ENCODE data around the gene KLHL21.
"Not testable (repeated sequence)": the region's sequence is repeated elsewhere in the genome, so short reads cannot be mapped to it uniquely, and the experiment has no call there.

Gene KLHL21

DNA sequence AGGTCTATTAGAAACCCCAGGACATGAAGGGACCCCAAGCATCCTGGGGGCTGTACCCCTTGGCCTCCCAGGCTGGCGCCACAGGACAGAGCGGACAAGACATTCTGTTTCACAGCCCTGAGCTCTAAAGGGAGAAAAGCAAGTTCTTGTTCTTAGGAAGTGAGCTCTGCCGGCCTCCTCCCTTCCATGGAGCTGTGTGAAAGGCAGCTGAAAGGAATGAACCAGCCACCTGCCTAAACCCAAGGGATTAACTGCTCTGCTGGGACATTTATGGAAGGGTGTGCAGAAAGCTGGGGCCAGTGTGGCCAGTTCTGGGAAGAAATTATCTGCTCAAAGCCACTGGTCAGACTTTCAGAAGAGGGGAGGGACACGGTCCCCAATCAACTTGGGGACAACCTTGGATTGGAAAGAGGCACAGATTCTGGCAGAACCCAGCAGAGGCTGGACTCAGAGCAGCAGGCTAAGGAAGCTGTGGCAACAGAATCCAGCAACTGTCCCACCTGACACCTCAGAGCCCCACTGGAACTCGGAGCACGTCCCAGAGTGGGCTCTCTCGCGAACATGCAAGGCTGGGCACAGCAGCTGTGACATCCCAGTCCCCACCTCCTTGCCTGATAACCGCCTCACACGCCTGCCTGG, 2.1 kb downstream of the KLHL21 start:
- no peak for DNase-seq (ENCODE audit: low spot score)

DNA sequence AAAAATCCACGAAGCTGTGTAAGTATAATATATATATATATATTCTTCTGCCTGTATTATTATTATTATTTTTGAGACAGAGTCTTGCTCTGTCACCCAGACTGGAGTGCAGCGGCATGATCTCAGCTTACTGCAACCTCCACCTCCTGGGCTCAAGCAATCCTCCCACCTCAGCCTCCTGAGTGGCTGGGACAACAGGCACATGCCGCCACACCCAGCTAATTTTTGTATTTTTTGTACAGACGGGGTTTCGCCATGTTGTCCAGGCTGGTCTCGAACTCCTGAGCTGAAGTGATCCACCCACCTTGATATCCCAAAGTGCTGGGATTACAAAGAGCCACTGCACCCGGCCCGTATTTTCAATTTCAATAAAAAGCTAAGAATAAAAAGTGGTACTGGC, 2.7 kb downstream of the KLHL21 start:
- not testable (repeated sequence) for DNase-seq (ENCODE audit: low spot score)

DNA sequence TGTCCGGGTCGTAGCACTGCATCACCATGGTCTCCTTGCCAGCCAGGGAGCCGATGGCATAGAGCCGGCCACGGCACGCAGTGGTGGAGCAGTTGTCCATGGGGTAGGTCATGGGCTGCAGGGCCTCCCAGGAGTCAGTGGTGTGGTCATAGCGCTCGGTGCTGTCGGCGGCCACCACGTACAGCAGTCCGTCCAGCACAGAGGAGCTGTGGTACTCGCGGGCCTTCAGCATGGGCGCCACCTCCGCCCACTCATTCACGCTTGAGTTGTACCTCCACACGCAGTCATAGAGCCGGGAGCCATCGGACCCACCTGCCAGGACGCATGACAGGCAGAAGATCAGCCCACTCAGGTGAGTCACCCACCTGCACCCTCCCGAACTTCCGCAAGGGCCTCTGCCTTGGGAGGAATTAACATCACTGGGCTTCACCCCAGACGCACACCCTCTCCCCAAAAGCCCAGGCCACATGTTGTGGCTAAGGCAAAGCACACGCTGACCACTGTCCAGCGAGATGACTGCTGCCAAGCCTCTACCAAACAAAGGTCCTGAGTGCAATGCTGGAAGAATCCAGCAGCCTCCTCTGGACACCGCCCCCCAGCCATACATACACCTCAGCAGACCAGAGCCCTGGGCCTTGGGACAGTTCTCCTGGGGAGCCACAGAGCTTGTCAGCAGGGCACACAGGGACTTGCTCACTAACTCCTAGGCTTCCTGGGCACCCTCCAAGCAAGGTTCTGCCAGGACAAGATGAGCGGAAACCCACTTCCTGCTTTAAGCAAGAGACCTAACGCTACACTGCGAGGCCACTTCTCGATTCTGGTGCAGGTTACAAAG, 3.3 kb downstream of the KLHL21 start:
- peak; percentile 69 for DNase-seq (ENCODE audit: low spot score)

DNA sequence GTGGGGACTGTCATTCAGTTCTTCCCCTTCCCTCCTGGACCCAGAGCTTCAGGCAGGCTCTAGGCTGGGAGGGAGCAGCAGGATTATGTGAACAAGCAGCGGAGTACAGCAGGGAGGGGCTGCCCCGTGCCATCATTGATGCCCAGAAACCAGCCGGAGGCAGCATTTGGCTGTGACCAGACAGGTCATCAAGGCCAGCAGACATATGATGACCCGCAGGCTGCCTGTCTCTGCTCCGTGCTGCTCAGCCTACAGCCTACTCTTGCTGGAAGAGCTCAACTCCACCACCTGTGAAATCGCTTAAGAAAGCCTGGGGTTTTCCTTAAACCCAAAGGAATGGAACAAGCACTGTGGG, 4.9 kb downstream of the KLHL21 start:
- DNase-seq (ENCODE audit: low spot score): no peak

DNA sequence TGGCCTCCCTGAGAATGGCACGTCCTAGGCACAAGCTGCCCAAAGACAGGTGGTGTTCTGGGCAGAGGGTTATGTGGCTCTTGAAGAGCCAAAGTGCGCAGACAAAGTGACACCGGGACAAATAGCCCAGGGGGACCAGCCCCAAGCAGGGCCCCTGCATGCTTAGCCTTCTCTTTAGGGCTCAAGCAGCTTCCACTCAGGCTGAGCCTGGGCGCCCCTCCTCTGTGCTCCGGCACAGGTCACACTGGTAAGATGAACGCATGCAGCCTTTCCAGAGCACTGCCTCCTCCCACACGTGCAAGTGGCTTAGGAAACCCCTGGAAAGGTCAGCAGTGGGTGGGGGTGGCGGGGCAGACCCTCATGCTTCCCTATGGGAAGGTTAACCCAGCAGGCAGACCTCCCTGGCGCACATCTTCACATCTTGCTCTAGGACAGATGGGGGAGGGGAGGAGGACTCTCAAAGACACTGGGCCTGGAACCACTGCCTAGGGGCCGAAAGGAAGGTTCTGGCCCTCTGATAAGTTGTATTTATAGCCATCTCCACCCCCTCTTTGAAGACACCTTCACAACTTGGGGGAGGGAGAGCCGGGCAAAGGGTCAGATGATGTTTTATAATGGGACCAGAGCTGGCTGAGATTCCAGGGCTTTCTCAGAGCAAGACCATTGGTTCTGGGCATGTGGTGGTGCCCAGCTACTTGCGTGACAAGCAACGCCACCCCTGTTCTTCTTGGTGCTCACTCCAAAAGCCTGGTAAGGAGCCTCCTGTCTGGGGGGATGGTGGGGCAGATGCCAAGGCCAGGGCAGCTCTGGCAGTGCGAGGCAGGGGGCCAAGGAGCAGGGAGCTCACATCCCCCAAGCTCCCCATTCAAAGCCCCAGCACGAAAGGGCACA, 5.5 kb downstream of the KLHL21 start:
- DNase-seq (ENCODE audit: low spot score): no peak

DNA sequence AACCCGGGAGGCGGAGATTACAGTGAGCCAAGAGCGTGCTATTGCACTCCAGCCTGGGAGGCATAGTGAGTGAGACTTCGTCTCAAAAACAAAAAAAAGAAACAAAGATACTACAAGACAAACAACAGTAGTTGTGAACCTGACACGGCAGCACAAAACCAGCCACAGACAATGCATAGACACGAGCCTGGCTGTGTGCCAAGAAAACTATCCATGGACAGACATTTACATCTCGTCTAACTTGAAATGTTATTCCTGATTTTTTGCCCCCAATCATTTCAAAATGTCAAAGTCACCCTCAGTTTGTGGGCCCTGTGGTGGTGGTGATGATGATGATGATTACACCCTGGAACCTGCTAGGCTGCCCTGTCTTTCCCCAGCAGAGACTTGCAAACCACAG, 6.3 kb downstream of the KLHL21 start:
- no peak for DNase-seq (ENCODE audit: low spot score)

DNA sequence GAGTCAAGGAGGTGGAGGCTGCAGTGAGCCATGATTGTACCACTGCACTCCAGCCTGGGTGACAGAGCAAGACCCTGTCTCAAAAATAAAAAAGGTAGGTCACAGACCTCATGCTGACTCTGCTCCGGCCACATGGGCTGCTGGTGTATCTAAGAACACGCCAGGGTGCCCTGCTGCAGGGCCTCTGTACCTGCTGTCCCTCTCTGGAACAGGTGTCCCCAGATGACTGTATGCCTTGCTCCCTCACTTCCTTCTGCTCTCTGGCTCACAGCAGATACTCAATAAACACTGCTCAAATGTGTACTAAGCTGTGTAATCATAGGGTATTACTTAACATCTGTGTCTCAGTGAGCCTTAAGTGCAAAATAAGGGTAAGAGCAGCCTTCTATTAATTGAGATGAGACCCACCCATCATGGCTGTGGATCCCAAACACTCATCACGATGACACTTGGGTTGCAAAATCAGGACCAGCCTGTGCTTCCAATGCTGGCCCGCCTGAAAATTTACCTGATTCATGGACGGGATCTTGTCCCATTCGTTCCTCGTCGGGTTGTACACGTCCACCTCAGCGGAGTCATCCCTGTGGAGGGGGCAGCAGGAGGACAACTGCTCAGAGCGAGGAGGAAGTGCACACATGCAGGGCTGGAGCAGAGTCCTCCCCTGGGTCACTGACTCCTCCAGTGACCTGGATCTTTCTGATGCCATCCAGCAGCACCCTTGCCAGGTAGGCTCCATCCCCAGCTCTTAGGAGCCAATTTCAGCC, 7.5 kb downstream of the KLHL21 start:
- DNase-seq (ENCODE audit: low spot score): no peak

DNA sequence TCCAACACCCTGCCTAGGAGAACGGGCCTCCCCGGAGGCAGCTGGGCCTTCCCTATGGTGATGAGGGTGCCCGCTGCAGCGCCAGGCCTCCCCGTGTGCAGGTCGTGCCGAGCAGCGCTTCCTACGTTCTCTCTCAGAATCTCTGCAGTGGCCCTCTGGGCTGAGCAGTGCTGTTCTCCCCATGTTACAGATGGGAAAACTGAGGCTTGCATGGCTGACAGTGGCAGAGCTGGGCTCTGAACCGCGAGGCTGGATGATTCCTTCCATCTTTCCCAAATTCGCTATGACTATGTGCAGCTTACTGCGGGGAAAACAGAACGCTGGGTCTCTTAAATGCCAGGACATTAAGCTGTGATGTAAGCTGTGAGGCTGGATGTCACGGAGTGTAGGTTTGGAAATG, 8.9 kb downstream of the KLHL21 start:
- no peak for DNase-seq (ENCODE audit: low spot score)

DNA sequence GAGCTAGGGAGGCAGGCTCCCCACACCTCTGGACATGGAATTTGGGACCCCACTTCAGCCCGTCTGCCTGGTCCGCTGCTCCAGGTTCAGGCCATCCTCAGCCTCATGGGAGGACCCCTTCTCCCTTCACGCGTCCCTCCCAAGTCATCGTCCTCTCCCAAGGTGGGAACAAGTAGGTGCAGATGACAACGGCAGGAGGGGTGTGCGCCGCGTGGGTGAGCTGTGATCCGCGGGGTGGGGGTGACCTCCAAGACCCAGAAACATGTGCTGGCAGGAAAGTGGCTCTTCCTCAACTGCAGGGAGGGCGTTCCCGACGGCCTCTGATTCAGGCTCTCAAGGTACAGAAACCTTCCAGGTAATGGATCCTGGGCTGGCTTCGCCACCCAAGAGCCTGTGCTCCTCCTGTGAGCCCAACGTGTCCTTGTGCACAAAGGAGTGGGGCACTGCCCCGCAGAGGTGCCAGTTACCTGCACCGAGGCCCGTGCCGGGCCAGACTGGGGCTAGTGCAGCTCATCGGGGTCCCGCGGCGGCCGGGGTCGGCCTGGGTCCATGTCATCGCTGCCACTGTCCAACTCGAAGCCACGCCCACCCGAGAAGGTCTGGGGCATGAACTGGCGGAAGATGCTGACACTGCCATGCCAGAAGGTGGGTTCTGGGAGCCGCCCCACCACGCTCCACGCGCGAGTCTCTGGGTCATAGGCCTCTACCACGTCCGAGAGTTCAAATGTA, 9.6 kb downstream of the KLHL21 start:
- no peak for DNase-seq (ENCODE audit: low spot score)

DNA sequence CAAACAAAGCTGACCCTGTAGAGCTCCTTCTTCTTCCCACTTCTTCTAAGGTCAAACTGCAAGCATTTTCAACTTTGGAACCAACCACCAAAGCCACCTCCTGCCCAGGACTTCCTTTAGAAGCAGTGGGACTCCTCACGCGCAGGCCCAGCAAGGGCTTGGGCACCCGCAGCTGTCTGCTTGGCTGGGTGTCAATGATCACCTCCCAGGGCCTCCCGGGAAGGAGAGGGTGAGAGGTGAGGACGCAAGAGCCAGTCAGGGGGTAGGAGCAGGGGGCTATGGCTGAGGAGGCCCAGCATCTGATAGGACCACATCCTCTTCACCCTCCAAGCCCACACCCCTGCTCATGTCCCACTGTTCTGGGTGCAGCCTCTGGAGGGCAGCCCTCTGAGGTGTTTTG, 10.2 kb downstream of the KLHL21 start:
- no peak for DNase-seq (ENCODE audit: low spot score)

DNA sequence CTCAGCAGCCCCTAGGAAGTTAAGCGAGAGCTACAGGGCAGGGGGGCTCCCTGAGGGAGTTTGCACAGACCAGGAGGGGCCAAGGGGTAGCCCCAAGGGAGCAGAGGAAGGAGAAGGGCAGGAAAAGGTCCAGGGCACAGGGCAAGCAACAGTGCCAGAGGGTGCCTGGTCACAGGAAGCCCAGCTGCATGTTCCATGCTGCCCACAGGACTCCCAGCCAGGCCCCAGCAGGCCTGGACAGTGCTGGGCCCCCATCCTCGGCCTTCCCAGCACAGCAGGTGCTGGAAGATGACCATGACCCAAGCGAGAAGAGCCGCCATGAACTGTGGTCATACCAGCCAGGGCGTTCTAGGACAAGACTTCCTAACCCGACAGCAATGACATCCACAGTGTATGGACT, 11.0 kb downstream of the KLHL21 start:
- no peak for DNase-seq (ENCODE audit: low spot score)

DNA sequence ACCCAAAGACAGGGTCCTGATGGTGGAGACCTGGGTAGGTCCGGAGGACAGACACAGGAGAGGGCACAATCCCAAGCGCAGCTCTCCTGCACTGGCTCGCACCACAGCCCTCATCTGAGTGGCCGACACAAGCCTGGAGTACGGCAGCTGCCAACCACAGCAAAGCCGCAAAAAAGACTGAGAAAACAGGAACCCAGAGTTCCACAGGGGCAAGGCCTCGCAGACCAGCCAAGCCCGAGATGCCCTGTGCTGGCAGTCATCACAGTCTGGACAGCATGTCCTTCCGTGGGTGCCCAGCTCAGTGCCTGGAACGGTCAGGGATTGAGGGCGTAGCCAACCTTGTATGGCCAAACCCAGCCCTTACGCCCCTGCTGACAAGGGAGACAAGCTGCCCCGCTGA, 11.4 kb downstream of the KLHL21 start:
- DNase-seq (ENCODE audit: low spot score): no peak

DNA sequence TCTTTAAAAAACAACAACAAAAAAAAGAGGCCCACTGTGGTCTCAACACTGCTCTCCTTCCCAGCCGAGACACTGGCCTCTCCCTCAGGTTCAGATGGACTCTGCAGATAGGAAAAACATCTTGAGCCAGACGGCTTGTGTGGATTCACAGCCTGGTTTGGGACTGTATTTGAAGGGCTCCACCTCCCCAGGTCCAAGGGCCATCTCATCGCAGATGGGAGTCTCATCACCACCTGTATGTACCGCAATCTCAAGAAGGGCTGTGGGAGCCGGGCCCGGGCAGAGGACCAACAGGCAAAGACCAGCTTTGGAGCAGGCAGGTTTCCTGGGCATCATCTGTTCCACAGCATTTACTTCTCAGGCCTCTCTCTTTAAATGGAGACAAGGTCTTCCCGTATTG, 12.6 kb downstream of the KLHL21 start:
- no peak for DNase-seq (ENCODE audit: low spot score)

DNA sequence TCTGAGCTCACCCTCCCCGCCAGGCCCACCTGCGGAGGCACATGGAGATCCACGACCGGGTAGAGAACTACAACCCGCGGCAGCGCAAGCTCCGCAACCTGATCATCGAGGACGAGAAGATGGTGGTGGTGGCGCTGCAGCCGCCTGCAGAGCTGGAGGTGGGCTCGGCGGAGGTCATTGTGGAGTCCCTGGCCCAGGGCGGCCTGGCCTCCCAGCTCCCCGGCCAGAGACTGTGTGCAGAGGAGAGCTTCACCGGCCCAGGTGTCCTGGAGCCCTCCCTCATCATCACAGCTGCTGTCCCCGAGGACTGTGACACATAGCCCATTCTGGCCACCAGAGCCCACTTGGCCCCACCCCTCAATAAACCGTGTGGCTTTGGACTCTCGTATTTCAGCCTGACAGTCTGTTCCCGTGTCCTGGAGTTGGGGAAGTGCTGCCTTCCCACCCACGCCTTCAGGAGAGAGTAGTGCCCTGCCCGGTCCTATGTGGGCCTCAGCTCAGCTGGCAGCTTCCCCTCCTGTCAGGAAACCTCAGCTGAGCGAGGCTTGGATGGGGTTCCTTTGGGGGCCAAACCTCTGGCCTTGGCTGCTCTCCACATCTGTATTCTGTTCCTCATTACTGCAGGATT, 13.7 kb downstream of the KLHL21 start:
- DNase-seq (ENCODE audit: low spot score): no peak

DNA sequence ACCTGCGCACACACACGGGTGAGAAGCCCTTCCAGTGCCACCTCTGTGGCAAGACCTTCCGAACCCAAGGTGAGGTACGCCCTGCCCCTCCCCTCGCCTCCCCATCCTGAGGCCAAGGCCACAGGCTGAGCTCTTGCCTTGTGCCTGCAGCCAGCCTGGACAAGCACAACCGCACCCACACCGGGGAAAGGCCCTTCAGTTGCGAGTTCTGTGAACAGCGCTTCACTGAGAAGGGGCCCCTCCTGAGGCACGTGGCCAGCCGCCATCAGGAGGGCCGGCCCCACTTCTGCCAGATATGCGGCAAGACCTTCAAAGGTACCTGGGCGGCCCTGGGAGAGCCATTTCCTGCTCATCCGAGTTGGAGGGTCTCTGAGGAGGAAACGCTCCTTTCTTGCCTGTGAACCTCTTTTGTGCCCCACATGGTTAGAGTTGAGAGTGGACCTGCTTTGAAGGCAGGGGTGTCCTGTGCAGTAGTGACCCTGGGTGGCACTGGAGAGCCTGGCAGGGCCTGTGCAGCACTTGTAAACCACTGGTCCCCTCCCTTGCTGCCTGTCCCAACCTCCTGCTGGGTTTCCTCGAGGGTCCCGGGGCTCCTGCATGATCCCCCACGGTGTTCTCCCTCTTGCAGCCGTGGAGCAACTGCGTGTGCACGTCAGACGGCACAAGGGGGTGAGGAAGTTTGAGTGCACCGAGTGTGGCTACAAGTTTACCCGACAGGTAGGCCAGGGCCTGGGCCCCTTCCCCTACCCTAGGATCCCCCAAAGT, 14.4 kb downstream of the KLHL21 start:
- DNase-seq (ENCODE audit: low spot score): no peak

DNA sequence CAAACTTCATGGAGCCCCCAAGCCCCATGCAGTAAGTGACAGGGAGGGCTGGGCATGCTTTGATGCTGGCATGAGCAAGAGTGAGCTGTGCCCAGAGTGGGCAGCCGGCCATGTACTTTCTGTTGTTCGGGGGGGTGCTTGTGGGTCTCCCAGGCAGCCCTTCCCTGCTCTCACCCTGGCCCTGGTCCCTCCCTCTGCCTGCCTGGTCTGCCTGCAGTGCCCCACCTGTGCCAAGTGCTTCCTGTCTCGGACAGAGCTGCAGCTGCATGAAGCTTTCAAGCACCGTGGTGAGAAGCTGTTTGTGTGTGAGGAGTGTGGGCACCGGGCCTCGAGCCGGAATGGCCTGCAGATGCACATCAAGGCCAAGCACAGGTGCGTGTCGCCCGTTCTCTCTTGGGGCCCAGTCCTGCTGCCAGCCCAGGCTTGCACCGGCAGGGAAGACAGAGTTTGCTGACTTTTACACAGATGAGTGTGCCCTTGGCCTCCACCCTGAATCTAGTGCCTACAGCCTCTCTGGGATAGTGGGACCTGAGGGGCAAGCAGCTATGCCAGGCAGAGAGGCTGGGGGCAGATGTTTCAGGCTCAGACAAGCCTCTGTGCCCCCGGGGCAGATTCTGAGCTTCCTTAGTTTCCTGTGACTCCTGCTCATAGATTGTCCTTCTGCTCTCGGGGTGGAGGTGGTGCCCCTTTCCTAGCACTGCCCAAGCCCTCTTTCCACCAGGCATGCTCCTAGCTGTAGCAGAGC, 15.2 kb downstream of the KLHL21 start:
- no peak for DNase-seq (ENCODE audit: low spot score)

DNA sequence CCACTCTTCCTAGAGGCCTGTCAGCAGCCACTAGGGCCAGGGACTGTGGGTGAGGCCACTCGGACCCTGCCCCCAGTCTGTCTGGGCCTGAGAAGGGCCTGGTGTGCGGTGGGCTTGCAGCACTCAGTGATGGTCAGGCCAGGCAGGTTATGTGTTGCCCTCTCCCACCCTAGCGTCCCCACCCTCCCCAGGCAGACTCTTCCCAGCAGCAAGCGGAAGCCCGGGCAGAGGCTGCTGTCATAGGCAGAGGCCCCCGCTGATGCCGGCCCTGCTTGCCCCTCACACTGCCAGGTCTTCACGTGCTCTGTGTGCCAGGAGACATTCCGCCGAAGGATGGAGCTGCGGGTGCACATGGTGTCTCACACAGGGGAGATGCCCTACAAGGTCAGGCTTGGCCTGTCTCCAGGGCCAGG, 16.3 kb downstream of the KLHL21 start:
- no peak for DNase-seq (ENCODE audit: low spot score)

DNA sequence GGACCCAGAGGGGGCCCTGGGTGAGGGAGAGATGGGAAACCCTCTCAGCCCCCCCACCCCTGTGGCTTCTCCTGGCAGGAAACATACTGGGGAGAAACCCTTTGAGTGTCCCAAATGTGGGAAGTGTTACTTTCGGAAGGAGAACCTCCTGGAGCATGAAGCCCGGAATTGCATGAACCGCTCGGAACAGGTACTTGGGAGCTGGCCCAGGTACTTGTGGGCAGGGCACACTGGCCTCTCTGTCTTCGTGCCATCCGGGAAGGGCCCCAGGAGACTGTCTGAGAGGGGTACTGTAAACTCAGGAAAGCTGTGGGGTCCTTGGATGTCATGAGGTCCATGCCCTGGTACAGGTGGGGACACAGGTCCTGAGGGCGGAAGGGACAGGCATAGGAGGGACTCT, 16.8 kb downstream of the KLHL21 start:
- DNase-seq (ENCODE audit: low spot score): no peak

DNA sequence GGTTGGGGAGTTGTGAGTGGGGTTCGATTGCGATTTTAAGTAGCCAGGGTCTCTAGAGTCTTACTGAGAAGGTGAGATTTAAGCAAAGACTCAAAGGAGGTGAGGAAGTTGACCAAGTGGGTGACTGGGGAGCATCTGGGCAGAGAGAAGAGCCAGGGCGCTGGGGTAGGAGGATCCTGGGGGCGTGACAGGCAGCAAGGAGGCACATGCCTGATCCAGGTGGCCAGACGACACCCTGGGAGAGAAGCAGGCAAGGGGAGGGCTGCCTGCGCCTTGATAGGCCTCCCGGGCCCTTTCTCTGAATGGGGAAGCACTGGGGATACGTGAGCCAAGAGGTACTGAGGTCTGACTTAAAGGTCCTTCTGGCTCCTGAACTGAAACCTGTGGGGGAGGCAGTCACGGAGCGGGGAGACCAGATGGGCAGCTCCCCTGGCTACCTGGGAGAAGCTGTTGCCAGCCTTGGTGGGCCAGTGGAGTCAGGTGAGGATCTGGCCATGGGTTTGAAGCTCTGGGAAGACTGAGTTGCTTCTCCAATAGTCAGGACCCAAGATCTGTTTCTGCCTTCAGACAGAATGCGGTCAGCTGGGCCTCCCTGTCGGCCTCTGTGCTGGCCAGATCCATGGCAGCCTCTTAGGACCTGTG, 17.5 kb downstream of the KLHL21 start:
- DNase-seq (ENCODE audit: low spot score): no peak

Data from CD4-positive, alpha-beta T cell treated with Interleukin-6 at 100 ng/mL for 8 hours (primary cell).